HG03460 (cell line): ENCODE data around the gene PES1.
"Not testable (repeated sequence)": the region's sequence is repeated elsewhere in the genome, so short reads cannot be mapped to it uniquely, and the experiment has no call there.

Source experiments
- ATAC-seq: cut with Tn5 transposase; IDR thresholded peaks from one replicate; pipeline ENCODE4 v1.9.1; 2021; ENCODE audit not compliant: unreplicated experiment

Gene PES1

GRCh38 chr22:30609260-30610185 lies 17.8 kb upstream of the PES1 start:
- ATAC-seq = no peak

DNA sequence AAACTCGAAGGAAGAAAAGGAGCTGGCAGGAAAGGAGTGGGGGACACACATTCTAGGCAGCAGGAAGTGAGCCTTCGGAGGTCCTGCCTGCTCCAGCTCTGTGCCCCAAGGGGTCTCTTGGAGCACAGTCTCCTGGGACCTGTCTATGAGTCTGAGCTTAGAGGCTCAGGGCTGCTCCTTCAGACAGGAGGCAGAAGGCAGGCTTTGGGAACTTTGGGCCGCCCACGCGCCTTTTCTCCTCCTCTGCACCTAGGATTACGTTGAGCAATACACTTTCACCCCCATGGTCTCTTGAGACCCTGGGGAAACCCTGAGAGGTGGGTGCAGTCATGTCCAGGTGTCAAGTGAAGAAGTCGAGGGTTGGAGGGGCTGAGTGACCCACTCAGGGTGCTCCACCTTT lies 16.2 kb upstream of the PES1 start:
- no peak for ATAC-seq

DNA sequence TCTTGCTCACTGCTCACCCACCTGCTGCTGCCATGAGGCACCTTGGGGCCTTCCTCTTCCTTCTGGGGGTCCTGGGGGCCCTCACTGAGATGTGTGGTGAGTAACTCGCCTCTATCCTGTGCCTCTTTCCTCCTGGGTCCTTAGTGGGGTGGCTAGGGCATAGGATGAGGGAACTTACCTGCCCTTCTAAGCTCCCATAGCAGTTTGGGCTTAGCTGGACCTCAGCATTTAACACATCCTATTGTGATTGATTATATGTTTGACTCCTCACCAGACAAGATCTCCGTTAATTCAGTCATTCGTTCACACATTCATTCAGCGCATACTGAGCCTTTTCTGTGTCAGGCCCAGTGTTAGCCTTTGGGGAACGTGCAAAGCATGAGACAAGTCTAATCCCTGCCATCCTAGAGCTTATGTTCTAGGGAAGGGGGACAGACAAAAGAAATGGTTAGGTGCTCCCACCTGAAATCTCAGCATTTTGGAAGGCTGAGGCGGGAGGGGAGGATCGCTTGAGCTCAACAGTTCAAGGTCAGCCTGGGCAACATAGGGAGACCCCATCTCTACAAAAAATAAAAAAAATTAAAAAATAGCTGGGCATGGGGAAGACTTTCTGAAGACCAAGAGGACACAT lies 15.7 kb upstream of the PES1 start:
- no peak for ATAC-seq

- ATAC-seq = no peak
Observed at GRCh38 chr22:30606455-30607299, 15.0 kb upstream of the PES1 start, which contains the start of gene TCN2. TCN2 (plus strand) TSS chr22:30607174; CDS start chr22:30607332, 158 bp downstream.

DNA sequence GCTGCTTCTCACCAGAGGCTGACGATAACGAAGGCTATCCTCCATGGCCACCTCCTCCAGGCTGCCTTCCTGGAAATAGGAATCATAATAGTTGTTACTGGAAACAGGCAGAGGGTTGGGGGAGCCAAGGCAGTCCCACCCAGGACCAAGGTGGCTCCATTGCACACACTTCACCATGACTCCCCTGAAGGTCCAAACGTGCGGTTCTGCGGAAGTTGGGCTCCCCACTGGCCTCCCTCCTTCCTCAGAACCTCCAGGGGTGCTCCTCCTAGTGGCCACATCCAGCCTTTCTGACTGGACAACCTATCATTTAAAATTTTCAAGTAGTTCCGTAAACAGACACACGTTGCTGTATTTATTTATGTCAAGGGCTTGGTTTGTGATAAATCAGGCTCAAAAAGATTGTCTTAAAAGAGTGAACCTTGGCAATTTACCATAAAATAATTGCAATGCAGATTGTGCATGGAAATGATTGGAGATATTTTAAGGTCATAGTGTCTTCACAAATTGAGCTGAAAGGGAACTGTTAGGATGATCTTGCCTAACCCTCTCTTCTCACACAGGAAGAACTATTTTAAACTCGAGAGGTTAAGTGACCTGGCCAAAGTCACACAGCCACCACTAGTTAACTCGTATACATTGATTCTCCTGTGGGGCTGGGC lies 13.9 kb upstream of the PES1 start:
- ATAC-seq = no peak

DNA sequence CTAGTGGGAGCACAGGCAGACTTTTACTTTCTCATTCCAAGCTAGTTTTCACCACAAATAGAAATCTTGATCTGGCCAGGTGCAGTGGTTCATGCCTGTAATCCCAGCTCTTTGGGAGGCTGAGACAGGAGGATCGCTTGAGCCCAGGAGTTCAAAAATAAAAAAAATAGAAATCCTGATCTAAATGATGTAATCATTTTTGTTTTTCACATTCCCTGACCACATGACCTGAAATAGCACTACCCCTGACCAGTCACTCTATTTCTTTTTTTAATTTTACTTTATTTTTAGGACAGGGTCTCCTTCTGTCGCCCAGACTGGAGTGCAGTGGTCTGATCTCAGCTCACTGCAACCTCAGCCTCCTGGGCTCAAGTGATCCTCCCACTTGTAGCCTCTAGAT lies 13.0 kb upstream of the PES1 start:
- ATAC-seq = no peak

- no peak for ATAC-seq
Observed at GRCh38 chr22:30603801-30604200, 12.1 kb upstream of the PES1 start.

DNA sequence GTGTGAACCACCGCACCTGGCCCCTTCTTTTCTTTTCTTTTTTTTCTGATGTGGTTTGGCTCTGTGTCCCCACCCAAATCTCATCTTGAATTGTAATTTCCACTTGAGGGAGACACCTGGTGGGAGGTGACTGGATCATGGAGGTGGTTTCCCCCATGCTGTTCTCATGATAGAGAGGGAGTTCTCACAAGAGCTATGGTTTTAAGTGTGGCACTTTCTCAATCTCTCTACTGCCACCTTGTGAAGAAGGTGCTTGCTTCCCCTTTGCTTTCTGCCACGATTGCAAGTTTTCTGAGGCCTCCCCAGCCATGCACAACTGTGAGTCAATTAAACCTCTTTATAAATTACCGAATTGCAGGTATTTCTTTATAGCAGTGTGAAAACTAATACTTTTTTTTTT lies 10.3 kb upstream of the PES1 start:
- ATAC-seq = no peak

DNA sequence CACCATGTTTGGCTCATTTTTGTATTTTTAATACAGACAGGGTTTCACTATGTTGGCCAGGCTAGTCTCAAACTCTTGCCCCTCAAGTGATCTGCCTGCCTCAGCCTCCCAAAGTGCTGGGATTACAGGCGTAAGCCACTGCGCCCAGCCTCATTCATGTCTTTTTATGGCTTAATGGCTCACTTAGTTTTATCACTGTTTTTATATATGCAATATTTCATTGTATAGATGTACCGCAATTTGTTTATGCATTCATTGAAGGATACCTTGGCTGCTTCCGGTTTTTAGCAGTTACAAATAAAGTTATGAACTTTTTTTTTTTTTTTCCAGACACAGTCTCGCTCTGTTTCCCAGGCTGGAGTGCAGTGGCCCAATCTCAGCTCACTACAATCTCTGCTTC lies 9.8 kb upstream of the PES1 start:
- ATAC-seq = no peak

GRCh38 chr22:30600921-30601320 lies 9.2 kb upstream of the PES1 start:
- no peak for ATAC-seq

DNA sequence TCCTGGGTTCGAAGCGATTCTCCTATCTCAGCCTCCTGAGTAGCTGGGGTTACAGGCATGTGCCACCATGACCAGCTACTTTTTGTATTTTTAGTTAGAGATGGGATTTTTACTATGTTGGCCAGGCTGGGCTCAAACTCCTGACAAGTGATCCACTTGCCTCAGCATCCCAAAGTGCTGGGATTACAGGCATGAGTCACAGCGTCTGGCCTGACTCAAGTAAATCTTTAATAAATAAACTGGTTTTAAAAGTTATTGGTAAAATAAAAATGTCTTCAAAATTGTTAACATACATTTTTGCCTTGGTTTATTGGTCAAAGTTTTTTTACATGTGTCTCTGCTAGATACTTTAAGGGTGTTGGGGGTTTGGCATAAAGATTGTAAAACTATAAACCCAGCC lies 7.3 kb upstream of the PES1 start:
- no peak for ATAC-seq

DNA sequence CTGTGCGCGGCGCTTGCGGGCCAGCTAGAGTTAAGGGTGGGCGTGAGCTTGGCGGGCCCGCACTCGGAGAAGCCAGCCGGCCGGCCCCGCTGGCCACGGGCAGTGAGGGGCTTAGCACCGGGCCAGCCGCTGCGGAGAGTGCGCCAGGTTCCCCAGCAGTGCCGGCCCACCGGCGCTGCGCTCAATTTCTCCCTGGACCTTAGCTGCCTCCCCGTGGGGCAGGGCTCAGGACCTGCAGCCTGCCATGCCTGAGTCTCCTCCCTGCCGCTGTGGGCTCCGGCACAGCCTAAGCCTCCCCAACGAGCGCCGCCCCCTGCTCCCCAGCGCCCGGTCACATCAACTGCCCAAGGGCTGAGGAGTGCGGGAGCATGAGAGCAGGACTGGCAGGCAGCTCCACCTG lies 5.2 kb upstream of the PES1 start:
- no peak for ATAC-seq

DNA sequence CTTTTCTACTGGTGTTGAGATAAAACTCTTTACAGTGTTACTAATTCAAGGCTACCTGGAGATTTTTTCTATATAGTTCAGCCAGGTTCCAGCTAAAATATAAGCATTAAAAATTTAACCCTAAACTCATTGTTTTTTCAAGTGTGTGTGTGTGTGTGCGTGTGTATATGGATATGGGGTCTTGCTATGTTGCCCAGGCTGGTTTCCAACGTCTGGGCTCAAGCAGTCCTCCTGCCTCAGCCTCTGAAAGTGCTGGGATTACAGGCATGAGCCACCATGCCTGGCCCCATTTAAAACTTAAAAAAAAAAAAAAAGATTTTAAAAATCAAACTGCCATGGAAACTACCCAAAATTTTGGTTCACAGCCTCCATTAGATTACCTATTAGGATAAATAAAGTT lies 4.5 kb upstream of the PES1 start:
- no peak for ATAC-seq

- ATAC-seq = not testable (repeated sequence)
Observed at GRCh38 chr22:30592360-30592713, 627 bp upstream of the PES1 start.

DNA sequence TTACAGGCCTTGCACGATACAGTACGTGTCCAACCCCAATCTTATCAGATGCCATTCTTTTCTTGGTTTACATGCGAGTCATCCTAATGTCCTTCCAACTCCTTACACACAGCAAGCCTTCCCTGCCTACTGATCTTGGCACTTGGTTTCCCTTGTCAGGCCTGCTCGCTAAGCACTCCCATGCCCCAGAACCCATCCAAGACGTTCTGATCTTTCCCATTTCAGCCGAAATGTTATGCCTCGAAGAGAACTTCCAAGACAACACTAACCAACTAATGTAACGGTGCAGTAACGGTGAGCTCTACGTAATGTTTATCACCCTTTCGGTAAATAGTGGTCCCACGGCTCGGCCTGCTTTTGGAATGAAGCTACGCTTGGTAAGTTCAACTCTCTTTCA lies 521 bp downstream of the PES1 start:
- ATAC-seq = no peak

DNA sequence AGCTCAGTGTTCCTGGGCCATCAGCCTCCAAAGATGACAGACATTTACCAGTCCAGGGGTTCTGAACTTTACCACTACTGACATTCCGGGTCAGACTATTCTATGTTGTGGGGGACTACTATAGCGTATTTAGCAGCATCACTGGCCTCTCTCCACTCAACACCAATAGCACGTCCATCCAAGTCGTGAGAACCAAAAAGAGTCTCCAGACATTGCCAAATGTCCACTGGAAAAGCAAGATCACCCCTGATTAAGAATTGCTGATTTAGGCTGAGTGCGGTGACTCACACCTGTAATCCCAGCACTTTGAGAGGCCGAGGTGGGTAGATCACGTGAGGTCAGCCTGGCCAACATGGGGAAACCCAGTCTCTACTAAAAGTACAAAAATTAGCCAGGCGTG lies 5.3 kb downstream of the PES1 start:
- ATAC-seq = no peak

GRCh38 chr22:30584441-30584840 lies 7.3 kb downstream of the PES1 start:
- ATAC-seq = no peak

DNA sequence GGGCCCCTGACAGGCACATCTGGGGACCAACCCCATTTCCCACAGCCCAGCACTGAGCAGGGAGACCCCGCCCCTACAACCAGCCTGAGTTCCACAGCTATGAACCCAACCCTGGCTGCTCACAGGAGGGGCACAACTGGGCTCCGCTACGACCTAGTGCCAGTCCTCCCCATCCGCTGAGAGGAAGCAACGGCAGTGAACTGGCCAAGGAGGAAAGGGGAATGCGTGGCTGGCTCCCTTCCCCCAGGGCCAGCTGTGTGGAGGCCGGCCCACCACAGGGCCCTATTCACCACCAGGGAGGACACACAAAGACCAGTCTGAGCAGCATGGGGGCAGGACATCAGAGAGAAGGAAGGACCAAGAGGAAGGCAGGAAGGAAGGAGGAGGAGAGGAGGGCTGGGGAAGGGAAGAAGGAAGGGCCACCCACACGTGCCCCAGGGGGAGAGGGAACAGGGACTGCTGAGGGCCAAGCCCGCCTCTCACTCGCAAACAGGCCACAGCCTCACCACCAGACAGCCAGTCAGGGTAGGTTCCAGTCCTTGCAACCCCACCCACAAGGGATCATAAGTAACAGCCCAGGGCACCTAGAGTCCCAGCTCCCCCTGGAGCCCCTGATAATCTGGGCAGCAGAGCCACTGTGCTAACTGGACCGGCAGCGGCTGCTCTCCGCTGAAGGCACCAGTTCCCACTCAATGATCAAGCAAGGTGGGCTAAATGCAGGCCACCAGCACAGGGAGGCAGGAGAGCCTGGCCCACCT lies 8.7 kb downstream of the PES1 start:
- no peak for ATAC-seq

GRCh38 chr22:30582051-30582450 lies 9.7 kb downstream of the PES1 start:
- no peak for ATAC-seq

GRCh38 chr22:30580896-30581295 lies 10.8 kb downstream of the PES1 start:
- ATAC-seq = no peak
